ENCODE measurements around the gene P2RX3.
"Not testable (repeated sequence)": the region's sequence is repeated elsewhere in the genome, so short reads cannot be mapped to it uniquely, and the experiment has no call there.

Gene P2RX3

GRCh38 chr11:57338142-57338541 lies at the start of gene P2RX3:
P2RX3 (plus strand) TSS chr11:57338352; CDS start chr11:57338551, 199 bp downstream.
- no peak for FAIRE-seq

GRCh38 chr11:57288771-57289579 lies 49.2 kb upstream of the P2RX3 start:
- FAIRE-seq: no peak

GRCh38 chr11:57290288-57290687 lies 47.9 kb upstream of the P2RX3 start:
- no peak for FAIRE-seq

GRCh38 chr11:57294225-57295131 lies 43.7 kb upstream of the P2RX3 start:
- FAIRE-seq: no peak

GRCh38 chr11:57296205-57296604 lies 41.9 kb upstream of the P2RX3 start:
- FAIRE-seq: not testable (repeated sequence)

- no peak for FAIRE-seq
Observed at GRCh38 chr11:57297221-57297620, 40.9 kb upstream of the P2RX3 start.

- FAIRE-seq: no peak
Observed at GRCh38 chr11:57299150-57299737, 38.9 kb upstream of the P2RX3 start.

- no peak for FAIRE-seq
Observed at GRCh38 chr11:57300785-57301184, 37.4 kb upstream of the P2RX3 start.

- FAIRE-seq: no peak
Observed at GRCh38 chr11:57301711-57302423, 36.3 kb upstream of the P2RX3 start.

GRCh38 chr11:57302489-57302888 lies 35.7 kb upstream of the P2RX3 start:
- no peak for FAIRE-seq

GRCh38 chr11:57303280-57303989 lies 34.7 kb upstream of the P2RX3 start:
- no peak for FAIRE-seq

- FAIRE-seq: no peak
Observed at GRCh38 chr11:57303990-57304579, 34.1 kb upstream of the P2RX3 start.

GRCh38 chr11:57305523-57305922 lies 32.6 kb upstream of the P2RX3 start:
- FAIRE-seq: no peak

GRCh38 chr11:57306161-57306876 lies 31.8 kb upstream of the P2RX3 start:
- FAIRE-seq: no peak

GRCh38 chr11:57306940-57307565 lies 31.1 kb upstream of the P2RX3 start:
- FAIRE-seq: no peak

GRCh38 chr11:57307666-57308270 lies 30.4 kb upstream of the P2RX3 start:
- FAIRE-seq: no peak

GRCh38 chr11:57308426-57309060 lies 29.6 kb upstream of the P2RX3 start:
- FAIRE-seq: no peak

- no peak for FAIRE-seq
Observed at GRCh38 chr11:57309106-57310059, 28.8 kb upstream of the P2RX3 start.

Measured in colon (tissue), 2 donors.